Measurements from ENCODE around the gene MTHFD1L. TPM values are rescaled to one million over a fixed set of nuclear protein-coding genes. Genes with fewer than 3 reads are reported as not detected.

MTHFD1L gene
- total RNA-seq, 4 donors from 2014 or later: 3.0 to 9.4 (median 5.2) TPM

DNA sequence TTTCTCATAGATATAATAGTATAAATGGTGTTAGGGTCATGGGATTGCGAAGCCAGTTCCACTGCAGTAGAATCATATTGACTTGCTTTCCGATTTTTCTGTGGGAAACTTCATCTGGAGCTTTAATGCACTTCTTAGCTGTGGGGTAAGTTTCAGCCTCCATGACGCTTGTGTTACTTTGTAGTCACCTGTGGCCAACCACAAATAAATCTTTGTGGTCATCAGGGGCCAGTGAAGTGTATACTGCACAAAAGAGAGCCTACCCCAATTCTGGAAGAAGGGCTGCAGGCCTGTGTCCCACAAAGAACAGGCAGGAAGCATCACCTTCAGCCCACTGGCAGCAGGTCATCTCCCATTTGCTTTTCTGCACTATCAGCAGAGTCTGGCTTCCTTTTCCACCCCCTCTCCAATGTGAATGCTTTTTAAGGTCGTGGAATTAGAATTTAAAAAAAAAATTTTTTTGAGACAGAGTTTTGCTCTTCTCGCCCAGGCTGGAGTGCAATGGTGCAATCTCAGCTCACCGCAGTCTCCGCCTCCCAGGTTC is 32.0 kb downstream of the MTHFD1L start:
- Histone ChIP-seq H3K4me1 (peaks cover 14% of the 10 kb centered on the region), H3K27ac (no peak overlapping the region), H3K9me3 (no peaks in the 10 kb centered on the region), H3K4me3 (no peak overlapping the region), H3K27me3 (no peaks in the 10 kb centered on the region), H3K36me3 (no peaks in the 10 kb centered on the region)
- TF ChIP-seq, protein P1, sequence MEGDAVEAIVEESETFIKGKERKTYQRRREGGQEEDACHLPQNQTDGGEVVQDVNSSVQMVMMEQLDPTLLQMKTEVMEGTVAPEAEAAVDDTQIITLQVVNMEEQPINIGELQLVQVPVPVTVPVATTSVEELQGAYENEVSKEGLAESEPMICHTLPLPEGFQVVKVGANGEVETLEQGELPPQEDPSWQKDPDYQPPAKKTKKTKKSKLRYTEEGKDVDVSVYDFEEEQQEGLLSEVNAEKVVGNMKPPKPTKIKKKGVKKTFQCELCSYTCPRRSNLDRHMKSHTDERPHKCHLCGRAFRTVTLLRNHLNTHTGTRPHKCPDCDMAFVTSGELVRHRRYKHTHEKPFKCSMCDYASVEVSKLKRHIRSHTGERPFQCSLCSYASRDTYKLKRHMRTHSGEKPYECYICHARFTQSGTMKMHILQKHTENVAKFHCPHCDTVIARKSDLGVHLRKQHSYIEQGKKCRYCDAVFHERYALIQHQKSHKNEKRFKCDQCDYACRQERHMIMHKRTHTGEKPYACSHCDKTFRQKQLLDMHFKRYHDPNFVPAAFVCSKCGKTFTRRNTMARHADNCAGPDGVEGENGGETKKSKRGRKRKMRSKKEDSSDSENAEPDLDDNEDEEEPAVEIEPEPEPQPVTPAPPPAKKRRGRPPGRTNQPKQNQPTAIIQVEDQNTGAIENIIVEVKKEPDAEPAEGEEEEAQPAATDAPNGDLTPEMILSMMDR (IDR thresholded peaks at IDR 0.05): no peak
- TF ChIP-seq EP300 (IDR thresholded peaks at IDR 0.05): no peak
- no peak for TF ChIP-seq POLR2A (IDR thresholded peaks at IDR 0.05)
- no peak for TF ChIP-seq POLR2AphosphoS5 (IDR thresholded peaks at IDR 0.05)
- WGBS: 90% methylated on average over 7 of the region's 7 CpGs
- peak in 1 of 2 donors; percentile 4 for DNase-seq (ENCODE audit: low spot score in 2 of 2)

DNA sequence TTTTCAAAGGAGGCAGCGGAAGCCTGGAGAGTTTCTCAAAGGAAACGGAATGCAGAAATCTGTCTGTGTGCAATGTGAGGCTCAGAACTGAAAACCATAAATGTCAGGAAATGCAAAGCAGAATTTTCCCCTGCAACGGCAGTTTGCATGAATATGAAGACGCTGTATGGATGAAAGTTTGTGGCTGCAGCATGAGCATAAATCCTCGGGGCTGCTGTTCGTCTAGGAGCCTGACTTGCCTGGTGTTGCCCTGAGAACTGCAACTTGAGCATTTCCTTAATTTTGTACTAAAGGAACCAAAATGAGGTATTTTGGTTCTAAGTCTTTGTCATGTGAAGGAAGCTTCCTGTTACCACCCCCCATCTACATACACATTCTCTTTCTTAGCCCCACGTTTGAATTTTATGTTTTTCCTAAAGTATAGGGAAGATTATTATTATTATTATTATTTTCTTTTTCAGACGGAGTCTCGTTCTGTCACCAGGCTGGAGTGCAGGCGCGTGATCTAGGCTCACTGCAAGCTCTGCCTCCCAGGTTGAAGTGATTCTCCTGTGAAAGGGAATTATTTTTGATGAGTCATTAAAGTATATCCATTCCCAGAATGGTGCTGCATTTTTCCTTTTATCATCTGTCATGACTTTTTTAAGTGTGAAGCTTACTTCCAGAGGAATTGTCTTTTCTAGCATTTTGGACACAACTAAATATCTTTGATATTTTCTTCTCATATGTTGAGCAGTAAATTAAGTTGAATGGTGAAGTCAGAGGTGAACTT is 33.1 kb downstream of the MTHFD1L start:
- TF ChIP-seq EP300 (IDR thresholded peaks at IDR 0.05) (no peak), POLR2AphosphoS5 (IDR thresholded peaks at IDR 0.05) (no peak), POLR2A (IDR thresholded peaks at IDR 0.05) (no peak)
- TF ChIP-seq, protein P1 (IDR thresholded peaks at IDR 0.05): no peak
- Histone ChIP-seq H3K27ac (no peak overlapping the region), H3K4me3 (no peak overlapping the region), H3K27me3 (no peaks in the 10 kb centered on the region), H3K9me3 (no peaks in the 10 kb centered on the region), H3K36me3 (no peaks in the 10 kb centered on the region), H3K4me1 (peaks cover 17% of the 10 kb centered on the region)
- 70% methylated on average over 11 of the region's 11 CpGs for WGBS
- peak in 1 of 2 donors; percentile 15 for DNase-seq (ENCODE audit: low spot score in 2 of 2)

DNA sequence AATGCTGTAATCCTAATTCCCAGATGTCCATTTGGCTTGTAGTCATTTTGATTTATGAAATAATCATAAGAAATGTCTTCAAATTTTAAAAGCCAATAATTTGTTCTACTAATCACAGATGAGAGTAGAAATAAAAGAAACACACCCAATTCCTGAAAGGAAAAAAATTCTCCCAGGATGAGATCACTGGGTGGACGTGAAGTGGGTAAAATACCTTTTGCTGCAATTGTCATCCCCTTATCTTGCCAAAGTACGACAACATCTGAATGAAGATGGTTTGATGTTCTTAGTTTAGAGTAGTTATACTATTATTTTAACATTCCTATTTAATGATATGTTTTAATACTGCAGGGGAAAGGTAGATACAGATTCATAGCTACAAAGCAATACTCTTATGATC is 33.7 kb downstream of the MTHFD1L start:
- Histone ChIP-seq H3K4me3 (no peak overlapping the region), H3K4me1 (peaks cover 17% of the 10 kb centered on the region), H3K27me3 (no peaks in the 10 kb centered on the region), H3K9me3 (no peaks in the 10 kb centered on the region), H3K36me3 (no peaks in the 10 kb centered on the region), H3K27ac (no peak overlapping the region)
- DNase-seq (ENCODE audit: low spot score in 2 of 2): no peak
- WGBS: 66% methylated on average over 2 of the region's 2 CpGs
- no peak for TF ChIP-seq POLR2A (IDR thresholded peaks at IDR 0.05)
- TF ChIP-seq POLR2AphosphoS5 (IDR thresholded peaks at IDR 0.05): no peak
- TF ChIP-seq EP300 (IDR thresholded peaks at IDR 0.05): no peak
- TF ChIP-seq, protein P1 (IDR thresholded peaks at IDR 0.05): no peak

DNA sequence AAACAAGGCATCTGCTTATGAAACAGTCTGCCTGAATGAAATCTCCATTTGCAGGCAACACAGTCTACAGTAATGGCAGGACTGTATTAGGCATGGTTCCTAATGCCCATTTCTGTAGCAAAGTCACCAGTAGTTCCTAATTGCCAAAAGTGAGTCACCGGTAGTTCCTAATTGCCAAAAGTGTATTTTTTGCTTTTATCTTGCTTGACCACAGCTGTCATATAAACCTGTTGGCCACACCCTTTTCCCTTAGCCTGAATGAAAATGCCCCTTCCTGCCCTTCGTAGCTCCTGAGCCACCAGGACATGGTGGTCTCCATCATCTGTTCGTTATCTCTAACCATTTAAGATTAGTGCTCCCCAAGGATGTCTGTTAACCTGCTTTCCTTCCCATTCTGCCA is 34.5 kb downstream of the MTHFD1L start:
- Histone ChIP-seq H3K36me3 (no peaks in the 10 kb centered on the region), H3K27me3 (no peaks in the 10 kb centered on the region), H3K4me3 (no peak overlapping the region), H3K4me1 (peaks cover 14% of the 10 kb centered on the region), H3K9me3 (no peaks in the 10 kb centered on the region), H3K27ac (no peak overlapping the region)
- TF ChIP-seq POLR2A (IDR thresholded peaks at IDR 0.05): no peak
- DNase-seq (ENCODE audit: low spot score in 2 of 2): no peak
- WGBS: 86% methylated on average over 3 of the region's 3 CpGs

DNA sequence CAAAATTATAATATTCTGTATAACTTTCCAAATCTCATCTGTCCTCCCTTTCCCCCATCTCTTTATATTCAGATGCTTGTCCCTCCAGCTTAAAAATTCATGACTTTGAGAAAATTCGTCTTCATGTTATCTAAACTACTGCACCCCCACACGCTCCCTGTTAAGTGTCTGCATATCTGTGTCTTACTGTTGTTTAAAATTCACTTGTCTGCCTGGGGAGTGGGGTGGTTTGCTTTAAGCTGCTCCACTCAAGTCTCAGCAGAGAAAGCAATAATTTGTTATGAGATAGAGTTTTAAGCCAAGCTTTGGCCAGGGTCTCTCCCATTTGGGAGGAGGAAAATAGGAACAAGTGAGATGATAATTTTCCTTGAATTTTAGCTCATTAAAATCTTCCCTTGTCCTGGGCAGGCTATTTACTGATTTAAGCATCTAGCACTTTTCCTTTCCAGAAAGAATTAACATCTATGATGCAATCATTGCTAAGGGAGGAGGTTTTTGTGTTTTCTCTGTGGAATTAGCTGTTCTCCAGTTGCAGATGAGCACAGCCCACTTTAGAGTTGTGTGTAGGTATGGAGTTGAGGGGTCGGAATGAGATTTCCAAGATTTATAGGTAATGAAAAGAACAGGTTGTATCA is 36.8 kb downstream of the MTHFD1L start:
- H3K27ac ChIP-seq: no peak overlapping the region
- no peak overlapping the region for H3K4me3 ChIP-seq
- TF ChIP-seq EP300 (IDR thresholded peaks at IDR 0.05) (no peak), POLR2AphosphoS5 (IDR thresholded peaks at IDR 0.05) (no peak), POLR2A (IDR thresholded peaks at IDR 0.05) (no peak)
- TF ChIP-seq, protein P1 (IDR thresholded peaks at IDR 0.05): no peak
- H3K27me3 ChIP-seq: no peaks in the 10 kb centered on the region
- H3K36me3 ChIP-seq: no peaks in the 10 kb centered on the region
- H3K4me1 ChIP-seq: peaks cover 14% of the 10 kb centered on the region
- DNase-seq (ENCODE audit: low spot score in 2 of 2): no peak
- H3K9me3 ChIP-seq: no peaks in the 10 kb centered on the region
- WGBS: 67% methylated on average over 3 of the region's 3 CpGs
